Activated CD8-positive, alpha-beta memory T cell treated with anti-CD3 and anti-CD28 coated beads for 48 hours (primary cell): ENCODE measurements around the gene DRC7.
"Not testable (repeated sequence)": the region's sequence is repeated elsewhere in the genome, so short reads cannot be mapped to it uniquely, and the experiment has no call there.

Experiments used
- DNase-seq, 3 experiments: peaks; one replicate each; pipeline ENCODE4 v3.0.0-alpha.2; 2020; ENCODE audit warnings: low read depth in 2 of 3, low spot score in 2 of 3

The DRC7 gene

GRCh38 chr16:57660715-57661463 lies 33.7 kb upstream of the DRC7 start:
- no peak for DNase-seq

DNA sequence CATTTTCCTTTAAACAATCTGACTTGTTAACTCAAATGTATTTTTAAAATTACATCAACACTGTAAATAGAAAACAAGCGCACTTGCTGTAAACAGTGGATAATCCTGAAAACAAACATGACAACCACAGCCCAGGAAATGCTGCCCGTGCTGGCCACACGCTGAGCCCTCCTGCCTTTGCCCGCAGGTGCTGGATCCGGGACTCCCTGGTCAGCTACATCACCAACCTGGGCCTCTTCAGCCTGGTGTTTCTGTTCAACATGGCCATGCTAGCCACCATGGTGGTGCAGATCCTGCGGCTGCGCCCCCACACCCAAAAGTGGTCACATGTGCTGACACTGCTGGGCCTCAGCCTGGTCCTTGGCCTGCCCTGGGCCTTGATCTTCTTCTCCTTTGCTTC lies 33.1 kb upstream of the DRC7 start:
- no peak for DNase-seq

DNA sequence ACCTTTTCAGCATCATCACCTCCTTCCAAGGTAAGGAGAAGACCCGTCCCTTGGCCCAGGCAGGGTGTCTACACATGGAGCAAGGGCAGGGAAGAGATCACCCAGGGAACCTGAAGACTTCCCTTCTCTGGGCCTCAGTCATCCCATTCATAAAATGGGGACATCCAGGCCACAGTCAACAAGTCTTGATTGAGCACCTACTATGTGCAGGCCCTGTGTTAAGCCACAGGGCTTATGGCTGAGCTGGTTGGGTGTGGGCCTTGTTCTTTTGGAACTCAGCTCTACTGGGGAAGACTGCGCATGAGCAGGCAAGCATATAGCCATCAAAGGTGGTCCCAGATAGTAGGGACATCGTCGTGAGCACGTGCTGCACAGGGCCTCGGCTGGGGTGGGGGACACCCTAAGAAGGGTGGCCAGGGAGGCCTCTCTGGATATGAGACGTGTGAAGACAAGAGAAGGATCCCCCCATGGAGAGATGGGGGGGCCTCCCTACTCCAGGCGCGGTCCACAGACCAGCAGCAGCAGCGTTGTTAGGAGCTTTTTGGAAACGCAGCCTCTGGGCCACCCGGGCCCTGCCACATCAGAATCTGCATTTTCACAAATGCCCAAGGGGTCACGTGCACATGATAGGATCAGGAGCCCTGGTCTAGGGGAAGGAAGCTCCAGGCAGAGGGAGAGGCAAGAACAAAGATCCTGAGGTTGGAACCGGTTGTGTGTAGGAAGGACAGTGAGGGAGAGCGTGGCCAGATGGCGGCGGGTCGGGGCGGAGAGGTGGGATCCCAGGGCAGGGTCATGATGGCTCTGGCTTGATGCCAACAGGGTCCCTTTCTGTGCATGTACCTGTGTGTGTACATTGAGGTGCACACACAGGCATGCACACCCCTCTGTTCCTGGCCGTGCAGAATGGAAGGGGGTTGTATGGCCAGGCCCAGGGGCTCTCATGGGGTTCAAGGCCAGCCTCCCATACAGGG lies 32.4 kb upstream of the DRC7 start:
- no peak for DNase-seq

DNA sequence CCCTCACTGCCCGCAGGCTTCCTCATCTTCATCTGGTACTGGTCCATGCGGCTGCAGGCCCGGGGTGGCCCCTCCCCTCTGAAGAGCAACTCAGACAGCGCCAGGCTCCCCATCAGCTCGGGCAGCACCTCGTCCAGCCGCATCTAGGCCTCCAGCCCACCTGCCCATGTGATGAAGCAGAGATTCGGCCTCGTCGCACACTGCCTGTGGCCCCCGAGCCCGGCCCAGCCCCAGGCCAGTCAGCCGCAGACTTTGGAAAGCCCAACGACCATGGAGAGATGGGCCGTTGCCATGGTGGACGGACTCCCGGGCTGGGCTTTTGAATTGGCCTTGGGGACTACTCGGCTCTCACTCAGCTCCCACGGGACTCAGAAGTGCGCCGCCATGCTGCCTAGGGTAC lies 31.2 kb upstream of the DRC7 start:
- no peak for DNase-seq

DNA sequence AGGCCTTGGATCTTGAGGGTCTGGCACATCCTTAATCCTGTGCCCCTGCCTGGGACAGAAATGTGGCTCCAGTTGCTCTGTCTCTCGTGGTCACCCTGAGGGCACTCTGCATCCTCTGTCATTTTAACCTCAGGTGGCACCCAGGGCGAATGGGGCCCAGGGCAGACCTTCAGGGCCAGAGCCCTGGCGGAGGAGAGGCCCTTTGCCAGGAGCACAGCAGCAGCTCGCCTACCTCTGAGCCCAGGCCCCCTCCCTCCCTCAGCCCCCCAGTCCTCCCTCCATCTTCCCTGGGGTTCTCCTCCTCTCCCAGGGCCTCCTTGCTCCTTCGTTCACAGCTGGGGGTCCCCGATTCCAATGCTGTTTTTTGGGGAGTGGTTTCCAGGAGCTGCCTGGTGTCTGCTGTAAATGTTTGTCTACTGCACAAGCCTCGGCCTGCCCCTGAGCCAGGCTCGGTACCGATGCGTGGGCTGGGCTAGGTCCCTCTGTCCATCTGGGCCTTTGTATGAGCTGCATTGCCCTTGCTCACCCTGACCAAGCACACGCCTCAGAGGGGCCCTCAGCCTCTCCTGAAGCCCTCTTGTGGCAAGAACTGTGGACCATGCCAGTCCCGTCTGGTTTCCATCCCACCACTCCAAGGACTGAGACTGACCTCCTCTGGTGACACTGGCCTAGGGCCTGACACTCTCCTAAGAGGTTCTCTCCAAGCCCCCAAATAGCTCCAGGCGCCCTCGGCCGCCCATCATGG lies 30.5 kb upstream of the DRC7 start:
- DNase-seq, result no peak

DNA sequence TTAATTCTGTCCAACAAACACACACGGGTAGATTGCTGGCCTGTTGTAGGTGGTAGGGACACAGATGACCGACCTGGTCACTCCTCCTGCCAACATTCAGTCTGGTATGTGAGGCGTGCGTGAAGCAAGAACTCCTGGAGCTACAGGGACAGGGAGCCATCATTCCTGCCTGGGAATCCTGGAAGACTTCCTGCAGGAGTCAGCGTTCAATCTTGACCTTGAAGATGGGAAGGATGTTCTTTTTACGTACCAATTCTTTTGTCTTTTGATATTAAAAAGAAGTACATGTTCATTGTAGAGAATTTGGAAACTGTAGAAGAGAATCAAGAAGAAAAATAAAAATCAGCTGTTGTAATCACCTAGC lies 30.0 kb upstream of the DRC7 start:
- no peak for DNase-seq

GRCh38 chr16:57665541-57665940 lies 29.1 kb upstream of the DRC7 start:
- no peak for DNase-seq

GRCh38 chr16:57666353-57667047 lies 28.1 kb upstream of the DRC7 start:
- DNase-seq, result no peak

GRCh38 chr16:57667048-57667525 lies 27.5 kb upstream of the DRC7 start:
- DNase-seq, result no peak

GRCh38 chr16:57667526-57668262 lies 26.9 kb upstream of the DRC7 start:
- no peak for DNase-seq

GRCh38 chr16:57668263-57668571 lies 26.4 kb upstream of the DRC7 start, which contains the start of gene ADGRG3:
ADGRG3 (plus strand) TSS chr16:57668306; CDS start chr16:57668348, 42 bp downstream.
- no peak for DNase-seq

DNA sequence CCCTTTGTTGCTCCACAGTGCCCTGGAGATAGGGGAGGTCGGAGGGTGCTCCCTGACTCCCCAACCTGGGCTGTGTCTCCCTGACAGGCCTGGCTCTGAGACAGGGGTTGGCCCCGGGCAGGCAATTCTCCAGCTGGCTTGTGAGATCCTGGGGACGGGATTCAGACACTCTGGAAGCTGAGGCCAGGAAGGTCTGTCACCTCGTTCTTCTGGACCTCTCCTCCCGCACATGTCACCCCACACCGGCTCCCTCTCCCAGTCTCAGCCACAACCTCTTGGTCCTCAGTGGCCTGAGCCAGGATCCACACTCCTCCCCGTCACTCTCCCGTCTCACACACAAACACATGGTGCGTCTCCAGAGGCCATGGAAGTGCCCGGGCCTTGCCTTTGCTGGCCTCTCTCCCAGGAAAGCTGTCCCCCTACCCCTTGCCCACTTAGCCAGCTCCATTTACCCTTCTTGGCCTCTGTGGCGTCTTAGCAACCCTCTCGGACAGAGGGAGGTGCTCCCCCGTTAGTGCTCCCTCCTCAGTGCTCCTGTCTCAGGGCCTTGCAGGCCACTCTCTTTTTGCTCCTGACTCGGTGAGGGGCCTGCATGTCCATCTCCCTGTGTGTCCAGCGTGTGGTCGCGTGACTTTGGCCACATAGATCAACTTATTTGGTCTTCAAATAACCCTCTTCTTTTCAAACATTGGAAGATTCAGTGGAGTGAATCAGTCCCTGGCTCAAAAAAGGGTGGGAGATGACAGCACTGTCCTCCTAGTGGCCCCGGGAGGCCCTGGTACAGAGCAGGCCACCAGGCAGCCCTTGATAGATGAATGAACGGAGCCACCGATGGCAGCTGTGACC lies 25.8 kb upstream of the DRC7 start:
- no peak for DNase-seq

DNA sequence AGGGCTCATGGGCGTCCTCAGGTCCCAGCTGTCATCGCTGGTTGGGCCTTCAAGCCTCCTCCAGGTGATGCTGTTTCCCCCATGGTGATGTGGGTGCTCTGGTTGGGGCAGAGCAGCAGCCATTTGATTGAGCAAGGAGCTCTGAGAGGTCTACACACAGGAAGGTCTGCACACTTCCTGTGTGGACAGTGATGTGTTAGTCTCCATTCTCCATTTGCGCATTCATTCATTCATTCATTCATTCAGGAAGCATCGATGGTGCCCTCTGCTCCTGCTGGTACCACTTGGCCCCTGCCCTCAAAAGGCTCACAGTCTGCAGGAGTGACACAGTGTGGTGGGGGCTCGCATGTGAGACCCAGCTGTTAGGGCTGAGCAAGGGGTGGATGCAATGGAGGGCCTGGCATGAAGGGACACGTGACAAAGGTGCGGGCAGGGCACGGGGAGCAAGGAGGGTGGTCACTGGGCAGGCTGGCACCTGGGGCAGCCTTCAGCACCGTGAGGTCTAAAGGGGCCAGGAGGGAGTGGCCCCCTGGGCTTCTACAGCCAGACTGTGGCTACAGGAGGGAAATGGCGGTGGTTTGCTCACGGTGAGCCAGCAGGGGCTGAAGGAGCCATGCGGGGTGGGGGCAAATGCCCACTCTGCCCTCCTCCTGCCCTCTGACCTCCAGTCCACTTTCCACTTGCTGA lies 25.0 kb upstream of the DRC7 start:
- no peak for DNase-seq

DNA sequence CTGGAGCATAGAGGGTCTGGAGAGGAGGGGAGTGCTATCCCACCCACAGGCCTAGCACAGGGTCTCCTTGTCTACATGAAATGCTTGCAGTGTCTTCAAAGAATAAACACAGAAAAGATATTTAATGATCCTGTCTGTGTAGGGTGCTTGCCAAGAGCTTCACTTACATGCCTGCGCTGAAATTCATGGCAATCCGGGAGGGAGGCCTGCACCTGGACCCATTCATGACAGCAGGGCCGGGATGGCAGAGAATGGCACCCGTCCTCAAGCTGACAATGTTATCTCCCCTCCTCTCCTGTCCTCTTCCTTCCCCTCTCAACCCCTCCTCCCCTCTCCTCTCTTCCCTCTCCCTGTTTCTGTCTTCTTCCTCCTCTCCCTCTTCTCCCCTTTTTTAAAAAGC lies 24.4 kb upstream of the DRC7 start:
- DNase-seq, result no peak

DNA sequence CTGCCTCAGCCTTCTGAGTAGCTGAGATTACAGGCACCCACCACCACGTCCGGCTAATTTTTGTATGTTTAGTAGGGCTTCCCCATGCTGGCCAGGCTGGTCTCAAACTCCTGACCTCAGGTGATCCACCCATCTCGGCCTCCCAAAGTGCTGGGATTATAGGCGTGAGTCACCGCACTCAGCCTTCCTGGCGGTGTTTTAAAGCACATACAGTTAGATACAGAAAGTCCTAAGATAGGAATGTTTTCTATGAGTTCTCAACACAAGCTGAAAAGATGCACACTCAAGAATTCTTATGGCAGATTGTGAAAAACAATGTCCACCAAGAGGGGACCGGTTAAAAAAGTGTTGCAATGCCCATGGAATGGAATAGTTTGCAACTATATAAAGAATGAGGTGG lies 23.2 kb upstream of the DRC7 start:
- DNase-seq, result not testable (repeated sequence)

GRCh38 chr16:57672416-57672815 lies 22.2 kb upstream of the DRC7 start:
- DNase-seq, result no peak

DNA sequence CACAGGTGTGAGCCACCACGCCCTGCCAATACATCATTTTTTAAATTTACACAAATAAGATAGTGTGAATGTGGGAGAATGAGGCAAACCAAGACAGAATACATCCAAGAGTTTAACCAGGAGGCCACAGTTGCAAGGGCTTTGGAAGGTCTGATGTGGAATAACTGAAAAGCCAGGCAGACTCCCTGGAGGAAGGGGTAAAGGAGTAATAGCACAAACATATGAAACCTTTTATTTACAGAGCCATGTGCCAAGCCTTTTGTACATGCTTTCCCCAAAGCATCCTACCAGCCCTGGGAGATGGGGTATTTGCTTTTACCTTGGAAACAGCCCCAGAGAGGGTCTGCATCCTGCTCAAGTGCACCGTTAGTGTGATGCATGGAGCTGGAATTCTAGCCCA lies 21.8 kb upstream of the DRC7 start:
- no peak for DNase-seq

DNA sequence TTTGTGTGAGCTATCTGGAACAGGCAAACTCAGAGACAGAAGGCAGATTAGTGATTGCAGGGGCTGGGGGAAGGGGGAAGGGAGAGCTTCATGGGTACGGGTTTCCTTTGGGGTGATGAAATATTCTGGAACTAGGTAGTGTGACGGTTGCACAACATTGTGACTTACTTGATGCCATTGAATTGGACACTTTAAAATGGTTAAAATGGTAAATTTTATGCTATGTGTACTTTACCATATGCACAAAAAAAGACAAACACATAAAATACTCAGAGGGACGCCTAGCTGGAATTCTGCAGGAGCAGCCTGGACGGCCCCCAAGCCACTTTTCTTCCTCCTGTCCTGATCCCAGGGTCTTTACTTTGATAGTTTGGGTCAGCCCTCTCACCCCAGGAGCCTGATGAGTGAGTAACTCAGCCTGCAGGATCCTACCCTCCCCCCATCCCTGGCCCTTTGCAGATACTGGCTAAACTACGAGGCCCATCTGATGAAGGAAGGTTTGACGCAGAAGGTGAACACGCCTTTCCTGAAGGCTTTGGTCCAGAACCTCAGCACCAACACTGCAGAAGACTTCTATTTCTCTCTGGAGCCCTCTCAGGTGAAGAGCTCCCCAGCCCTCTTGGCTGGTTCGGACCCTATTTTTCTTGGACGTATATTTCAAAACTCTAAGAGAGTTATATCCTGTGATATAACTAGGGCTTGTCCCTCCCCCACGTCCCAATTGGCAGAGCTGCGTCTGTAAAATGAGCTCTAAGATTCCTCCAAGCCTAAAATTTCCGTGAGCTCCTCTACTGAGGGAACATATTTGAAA lies 18.7 kb upstream of the DRC7 start:
- no peak for DNase-seq
